ENCODE results near the gene PTK7.

PTK7 gene

DNA sequence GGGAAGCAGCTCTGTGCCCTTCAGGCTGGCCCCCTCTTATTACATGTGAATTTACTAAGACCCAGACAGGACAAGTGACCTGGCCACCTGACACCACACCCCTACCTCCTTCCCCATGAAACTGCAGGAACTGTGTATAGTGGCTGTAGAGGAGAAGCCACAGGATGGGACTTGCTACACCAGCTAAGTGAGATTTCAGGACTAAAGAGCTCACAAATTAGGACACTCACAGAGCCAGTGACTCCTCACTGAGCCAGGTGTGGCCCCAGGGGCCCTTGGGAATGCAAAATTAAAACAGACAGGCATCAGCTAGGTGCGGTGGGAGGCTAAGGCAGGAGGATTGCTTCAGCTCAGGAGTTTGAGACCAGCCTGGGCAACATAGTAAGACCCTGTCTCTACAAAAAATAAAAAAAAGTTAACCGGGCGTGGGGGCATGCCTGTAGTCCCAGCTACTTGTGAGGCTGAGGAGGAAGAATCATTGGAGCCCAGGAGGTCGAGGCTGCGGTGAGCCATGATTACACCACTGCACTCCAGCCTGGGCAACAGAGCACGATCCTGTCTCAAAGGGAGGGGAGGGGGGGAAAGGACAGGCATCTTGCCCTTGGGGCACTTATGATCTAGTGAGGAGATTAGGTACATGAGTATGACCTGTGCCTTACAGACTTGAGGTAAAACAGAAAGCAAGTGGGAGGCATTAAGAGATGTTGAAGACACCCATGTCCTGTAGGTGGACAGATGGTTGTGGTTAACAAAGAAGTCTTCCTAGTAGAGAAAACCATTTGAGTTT, 71.8 kb downstream of the PTK7 start:
- no peak for DNase-seq

DNA sequence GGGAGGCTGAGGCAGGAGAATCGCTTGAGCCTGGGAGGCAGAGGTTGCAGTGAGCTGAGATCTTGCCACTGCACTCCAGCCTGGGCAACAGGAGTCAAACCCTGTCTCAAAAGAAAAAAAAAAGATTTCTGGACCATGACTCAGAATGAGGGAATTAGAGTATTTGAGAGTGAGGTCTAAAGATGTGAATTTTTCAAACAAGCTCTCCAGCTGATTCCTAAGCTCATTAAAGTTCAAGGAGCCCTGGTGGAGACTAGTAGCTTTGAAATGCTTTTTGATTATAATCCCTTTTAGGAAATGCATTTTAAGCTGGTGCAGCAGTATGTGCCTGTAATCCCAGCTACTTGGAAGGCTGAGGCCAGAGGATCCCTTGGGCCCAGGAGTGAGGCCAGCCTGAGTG, 73.2 kb downstream of the PTK7 start:
- no peak for DNase-seq

- no peak for DNase-seq
Measured at GRCh38 chr6:43150051-43150751, 74.1 kb downstream of the PTK7 start.

DNA sequence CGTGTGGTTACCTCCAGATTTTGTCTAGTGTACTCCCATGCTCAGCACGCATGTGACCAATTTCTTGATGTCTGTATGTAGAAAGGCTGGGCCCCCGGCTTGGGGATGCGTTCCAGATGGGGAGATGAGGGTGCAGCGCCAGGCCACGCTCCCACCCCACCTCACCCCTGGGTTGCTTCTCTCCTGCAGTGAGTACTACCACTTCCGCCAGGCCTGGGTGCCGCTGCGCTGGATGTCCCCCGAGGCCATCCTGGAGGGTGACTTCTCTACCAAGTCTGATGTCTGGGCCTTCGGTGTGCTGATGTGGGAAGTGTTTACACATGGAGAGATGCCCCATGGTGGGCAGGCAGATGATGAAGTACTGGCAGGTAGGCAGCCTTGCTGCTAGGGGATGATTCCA, 83.5 kb downstream of the PTK7 start:
- no peak for DNase-seq

DNA sequence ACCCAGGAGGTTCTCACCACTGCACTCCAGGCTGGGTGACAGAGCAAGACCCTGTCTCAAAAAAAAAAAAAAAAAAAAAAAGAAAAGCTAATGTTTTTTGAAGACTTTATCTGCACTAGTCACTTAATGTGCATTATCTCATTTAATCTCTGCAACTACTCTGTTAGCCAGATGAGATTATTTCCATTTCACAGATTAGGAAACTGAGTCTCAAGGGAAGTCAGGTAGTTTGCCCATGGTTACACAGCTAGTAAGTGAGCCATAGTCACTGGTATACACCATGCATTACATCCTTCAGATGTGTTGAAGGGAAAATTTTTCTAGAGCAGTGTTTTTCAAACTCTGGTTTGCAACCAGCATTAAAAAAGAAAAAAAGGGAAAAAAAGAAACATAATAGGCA, 87.8 kb downstream of the PTK7 start:
- DNase-seq, result no peak

GRCh38 chr6:43170417-43170930, 94.4 kb downstream of the PTK7 start:
- no peak for DNase-seq

DNA sequence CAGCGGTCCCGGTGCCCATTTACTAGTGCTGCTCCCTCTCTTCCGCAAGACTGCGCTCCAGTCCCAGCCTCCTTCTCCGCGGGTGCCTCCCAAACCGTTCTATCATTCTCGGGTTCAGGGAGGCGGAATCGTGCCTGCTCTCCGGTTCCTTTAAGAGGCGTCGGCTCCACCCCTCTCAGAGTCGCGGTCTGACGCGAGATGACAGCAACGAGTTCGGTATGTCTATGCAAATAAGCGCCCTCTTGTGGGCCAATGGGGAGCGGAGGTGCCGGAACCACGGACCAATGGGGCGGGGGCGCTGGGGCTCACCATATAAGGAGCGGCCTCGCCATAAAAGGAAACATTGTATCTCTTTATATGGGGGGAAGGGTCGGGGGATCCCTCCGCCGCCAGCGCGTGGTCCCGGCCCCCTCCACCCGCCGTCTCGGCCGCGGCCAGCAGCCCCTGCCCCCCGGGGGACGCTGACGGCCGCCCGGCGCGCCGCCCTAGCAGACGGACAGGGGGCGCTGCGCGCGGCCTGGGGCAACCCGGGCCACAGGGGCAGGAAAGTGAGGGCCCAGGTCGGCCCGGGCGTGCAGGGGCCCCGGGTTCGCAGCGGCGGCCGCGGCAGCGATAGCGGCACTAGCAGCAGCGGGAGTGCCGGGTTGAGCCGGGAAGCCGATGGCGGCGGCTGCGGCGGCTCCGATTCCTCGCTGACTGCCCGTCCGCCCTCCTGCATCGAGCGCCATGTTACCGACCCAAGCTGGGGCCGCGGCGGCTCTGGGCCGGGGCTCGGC, 95.0 kb downstream of the PTK7 start, which contains the start of gene SRF:
Gene SRF (plus strand): TSS at position 339 of the 776 bp plus-strand sequence. CDS start 388 bp downstream, at position 727.
- peak; percentile 99 for DNase-seq

DNA sequence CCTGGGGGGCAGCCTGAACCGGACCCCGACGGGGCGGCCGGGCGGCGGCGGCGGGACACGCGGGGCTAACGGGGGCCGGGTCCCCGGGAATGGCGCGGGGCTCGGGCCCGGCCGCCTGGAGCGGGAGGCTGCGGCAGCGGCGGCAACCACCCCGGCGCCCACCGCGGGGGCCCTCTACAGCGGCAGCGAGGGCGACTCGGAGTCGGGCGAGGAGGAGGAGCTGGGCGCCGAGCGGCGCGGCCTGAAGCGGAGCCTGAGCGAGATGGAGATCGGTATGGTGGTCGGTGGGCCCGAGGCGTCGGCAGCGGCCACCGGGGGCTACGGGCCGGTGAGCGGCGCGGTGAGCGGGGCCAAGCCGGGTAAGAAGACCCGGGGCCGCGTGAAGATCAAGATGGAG, 95.6 kb downstream of the PTK7 start:
- DNase-seq, result no peak

DNA sequence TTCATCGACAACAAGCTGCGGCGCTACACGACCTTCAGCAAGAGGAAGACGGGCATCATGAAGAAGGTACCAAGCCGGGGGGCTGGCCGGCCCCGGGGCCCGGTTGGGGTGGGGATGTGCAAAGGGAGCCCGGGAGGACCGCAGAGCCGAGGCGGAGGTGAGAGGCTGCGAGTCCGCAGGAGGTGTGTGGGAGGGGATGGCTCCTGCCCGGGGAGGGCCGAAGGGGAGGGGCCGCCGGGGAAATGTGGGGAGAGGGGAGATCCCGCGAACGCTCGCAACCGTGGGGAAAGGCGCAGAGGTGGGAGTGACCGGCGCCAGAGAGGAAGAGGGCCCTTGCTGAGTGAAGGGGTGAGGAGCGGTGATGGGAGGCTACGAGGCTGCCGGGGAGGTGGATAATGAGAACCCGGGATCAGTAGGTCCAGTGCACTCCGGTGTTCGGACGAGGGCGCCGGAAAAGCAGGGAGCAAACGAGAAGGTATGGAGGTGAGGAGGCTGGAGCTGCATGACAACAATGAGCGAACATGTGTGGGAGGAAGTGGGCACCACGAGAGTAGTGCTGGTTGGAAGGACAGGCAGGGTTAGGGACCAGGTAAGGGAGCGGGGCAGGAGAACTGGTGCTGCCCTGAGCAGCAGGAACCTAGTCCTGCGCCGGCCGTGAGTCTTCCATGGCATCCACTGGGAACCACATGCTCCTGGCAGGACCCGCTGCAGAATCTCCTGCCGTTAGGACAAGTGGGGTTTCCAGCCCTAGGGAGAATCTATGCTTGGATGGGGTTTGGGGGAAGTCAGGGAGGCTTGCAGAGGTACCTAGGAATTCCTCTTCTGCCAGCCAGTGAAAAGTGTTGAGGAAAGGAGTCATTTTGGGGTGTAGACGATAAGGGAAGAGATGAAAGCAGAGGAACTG, 96.2 kb downstream of the PTK7 start:
- DNase-seq, result no peak

GRCh38 chr6:43173591-43174262, 97.6 kb downstream of the PTK7 start:
- no peak for DNase-seq

- peak; percentile 99 for DNase-seq
Measured at GRCh38 chr6:43174263-43175112, 98.4 kb downstream of the PTK7 start.

GRCh38 chr6:43175676-43176422, 99.7 kb downstream of the PTK7 start:
- DNase-seq, result no peak

GRCh38 chr6:43176423-43176786, 100.3 kb downstream of the PTK7 start:
- no peak for DNase-seq

- no peak for DNase-seq
Measured at GRCh38 chr6:43178150-43178549, 102.0 kb downstream of the PTK7 start.

- no peak for DNase-seq
Measured at GRCh38 chr6:43178951-43179830, 103.1 kb downstream of the PTK7 start.

GRCh38 chr6:43180058-43180457, 103.9 kb downstream of the PTK7 start:
- no peak for DNase-seq

- DNase-seq, result no peak
Measured at GRCh38 chr6:43180985-43181384, 104.9 kb downstream of the PTK7 start.

- DNase-seq, result no peak
Measured at GRCh38 chr6:43181621-43181941, 105.5 kb downstream of the PTK7 start.

All from hematopoietic multipotent progenitor cell treated with erythropoietin and hydrocortisone succinate and interleukin-3 and kit ligand, for 8 days (in vitro differentiated cells).